HG02588 (cell line): ENCODE results near the gene MYH11.
"Not testable (repeated sequence)": the region's sequence is repeated elsewhere in the genome, so short reads cannot be mapped to it uniquely, and the experiment has no call there.

Experiments used
- ATAC-seq: cut with Tn5 transposase; IDR thresholded peaks from one replicate; pipeline ENCODE4 v1.9.1; 2021; ENCODE audit warnings: mild to moderate bottlenecking, moderate library complexity; ENCODE audit not compliant: unreplicated experiment

The MYH11 gene

DNA sequence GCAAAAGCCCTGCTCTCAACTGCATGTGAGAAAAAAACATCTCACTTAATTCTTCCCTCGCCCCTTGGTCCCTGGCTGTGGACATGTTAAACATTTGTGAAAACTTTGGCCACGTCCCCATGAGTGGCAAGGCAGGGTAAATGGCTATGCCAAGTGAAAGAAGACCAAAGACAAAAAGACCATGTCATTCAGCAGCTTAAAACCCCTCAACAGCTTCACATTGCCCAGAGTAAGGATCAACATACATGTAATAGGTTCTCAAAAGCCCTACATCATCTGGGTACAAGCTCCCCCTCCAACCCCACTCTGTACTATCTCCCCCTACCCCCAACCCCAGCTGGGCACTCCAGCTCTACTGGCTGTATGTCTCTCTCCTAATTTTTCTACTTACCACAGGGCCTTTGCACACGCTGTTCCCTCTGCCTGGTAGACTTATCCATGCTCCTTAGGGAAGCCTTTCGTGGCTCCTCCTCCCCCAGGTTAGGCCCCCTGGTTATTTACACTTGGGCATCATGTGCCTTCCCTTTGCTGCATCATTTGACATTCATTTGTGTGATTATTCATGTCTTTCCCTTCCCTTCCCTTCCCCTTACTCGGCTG is 131.1 kb downstream of the MYH11 start:
- ATAC-seq: no peak

DNA sequence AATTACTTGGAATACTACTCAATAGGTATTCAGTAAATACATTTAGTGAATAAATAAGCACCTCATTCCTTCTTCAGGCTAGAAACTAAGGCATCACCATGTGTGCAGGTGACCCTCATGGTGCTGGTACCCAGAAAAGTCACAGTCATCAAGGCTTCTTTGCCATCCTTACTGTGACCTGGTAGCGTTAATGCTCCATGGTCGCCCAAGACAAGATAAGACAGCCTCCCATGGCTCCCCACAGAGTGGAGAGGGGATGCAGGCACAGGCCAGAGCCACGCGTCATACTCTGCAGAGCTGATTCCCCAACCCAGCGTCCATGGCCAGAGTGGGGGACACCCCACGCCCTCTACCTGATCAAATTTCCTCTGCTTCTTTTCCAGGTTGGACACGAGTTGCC is 133.0 kb downstream of the MYH11 start:
- no peak for ATAC-seq

DNA sequence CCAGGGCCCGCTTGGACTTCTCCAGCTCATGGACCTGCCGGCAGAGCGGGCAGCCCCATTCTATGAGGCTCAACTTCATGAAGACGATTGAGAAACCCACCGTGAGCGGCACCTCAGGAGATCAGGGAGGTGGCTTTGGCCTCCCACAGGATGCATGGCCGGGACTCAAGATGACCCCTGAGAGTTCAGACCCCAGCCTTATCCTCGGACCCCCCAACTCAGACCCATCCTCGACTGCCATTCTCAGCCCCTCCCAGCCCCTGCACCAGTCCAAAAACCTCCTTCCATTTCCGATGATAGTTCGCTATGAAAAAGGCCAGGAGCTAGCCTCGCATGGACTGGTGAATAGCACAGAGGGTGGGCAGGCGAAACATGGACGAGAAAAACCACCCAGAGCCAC is 135.8 kb downstream of the MYH11 start:
- ATAC-seq: no peak

DNA sequence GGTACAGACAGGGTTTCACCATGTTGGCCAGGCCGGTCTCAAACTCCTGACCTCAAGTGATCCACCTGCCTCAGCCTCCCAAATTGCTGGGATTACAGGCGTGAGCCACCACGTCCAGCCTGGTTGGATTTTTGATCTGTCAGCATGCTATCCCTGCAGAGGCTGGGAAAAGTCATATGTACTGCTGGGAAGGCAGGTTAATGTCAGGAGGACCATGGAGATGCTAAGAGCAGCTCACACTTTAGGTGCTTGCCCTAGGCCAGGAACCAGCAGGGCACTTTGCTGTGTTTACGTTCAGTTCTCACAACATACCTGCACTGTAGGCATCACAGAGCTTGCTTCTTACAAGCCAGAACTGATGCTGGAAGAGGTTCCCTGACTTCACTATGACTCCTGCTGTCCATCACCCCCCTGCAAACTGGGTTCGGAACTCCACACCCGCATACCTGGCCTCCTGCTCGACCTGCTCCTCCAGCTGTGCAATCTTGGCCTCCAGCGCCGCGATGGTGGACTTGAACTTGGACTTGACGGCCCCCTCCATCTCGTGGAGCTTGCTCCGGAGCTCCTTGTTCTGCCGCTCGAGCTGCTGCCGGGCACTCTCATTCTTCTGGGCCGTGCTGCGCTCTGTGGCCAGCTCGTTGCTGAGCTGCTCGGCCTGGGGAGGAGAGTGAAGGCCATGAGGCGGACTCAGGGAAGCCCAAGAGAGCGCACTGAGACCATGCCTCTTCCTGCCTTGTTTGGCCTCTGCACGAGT is 140.0 kb downstream of the MYH11 start:
- ATAC-seq: no peak

DNA sequence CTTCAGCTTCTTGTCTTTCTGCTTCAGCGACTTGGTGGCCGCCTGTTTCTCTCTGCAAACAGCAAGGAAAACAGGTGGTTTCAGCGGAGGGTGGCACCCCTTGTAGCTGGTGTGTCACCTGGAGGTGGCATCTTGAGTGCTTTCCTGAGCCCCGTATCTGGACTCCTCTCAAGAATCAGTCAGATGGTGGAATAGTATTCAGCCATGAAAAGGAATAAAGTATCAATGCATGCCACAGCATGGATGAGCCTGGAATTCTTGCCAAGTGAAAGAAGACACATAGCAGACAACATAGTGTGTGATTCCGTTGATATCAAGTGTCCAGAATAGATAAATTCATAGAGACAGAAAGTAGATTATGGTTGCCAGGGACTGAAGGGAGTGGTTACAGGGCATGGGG is 141.6 kb downstream of the MYH11 start:
- ATAC-seq: no peak

DNA sequence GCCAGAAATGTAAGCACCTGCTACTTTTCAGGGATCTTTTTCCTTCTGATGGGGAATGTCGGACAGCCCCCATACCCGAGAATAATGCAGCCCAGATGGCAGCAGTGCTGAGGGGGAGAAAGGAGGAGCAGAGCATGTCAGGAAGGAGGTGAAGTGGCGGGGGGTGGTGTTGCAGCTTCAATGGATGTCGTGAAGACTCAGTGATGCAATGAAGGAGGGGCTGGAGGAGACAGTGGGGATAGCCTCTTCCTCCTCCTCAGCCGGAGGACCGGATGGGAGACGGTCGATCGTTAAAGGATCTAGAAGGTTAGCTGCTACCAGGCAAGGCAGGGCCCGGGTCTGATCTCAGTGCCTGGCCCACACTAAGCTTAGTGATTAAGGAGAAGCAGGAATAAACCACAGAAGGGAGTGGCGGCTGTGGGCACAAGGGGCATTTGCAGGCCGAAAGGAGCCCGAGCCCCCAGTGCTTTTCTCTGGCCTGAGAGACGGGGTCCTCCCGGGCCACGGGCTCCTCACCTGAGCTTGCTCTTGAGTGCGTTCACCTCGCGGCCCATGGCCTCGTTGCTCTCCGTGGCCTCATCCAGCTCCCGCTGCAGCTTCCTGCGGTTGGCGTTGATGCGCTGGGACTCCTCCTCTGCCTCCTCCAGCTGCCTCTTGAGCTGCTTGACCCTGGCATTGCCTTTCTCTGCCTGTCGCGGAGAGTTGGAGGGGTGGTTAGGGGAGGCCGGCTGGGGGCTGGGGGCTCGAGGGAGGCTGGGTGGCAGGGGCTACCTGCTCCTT is 142.2 kb downstream of the MYH11 start:
- no peak for ATAC-seq

DNA sequence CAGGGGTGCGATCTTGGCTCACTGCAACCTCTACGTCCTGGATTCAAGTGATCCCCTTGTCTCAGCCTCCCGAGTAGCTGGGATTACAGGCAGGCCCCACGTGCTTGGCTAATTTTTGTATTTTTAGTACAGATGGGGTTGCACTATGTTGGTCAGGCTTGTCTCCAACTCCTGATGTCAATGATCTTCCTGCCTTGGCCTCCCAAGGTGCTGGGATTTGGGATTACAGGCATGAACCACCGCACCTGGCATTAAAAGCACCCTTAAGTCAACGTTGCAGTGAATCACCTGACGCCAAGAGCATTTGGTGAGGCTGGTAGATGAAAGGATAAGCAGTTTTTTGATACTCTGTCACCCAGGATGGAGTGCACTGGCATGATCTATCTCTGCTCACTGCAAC is 147.8 kb downstream of the MYH11 start:
- no peak for ATAC-seq

DNA sequence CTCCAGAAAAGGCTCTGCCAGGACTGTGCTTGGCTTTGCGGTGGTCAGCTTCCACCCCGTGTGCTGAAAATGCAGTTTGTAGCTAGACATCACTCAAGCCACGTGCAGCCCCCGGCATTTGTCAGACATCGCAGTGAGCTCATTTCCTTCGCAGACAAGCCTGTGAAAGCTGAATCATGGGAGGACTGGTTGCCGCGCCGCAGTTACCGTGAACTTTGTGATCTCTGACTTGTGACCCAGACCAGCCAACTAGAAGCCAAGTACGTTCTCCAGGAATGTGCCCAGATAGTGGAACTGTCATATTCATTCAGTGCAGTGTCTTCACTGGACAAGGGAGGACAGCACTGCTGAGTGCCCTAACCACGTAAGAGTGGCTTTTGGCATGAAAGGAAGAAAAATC is 148.7 kb downstream of the MYH11 start:
- no peak for ATAC-seq

DNA sequence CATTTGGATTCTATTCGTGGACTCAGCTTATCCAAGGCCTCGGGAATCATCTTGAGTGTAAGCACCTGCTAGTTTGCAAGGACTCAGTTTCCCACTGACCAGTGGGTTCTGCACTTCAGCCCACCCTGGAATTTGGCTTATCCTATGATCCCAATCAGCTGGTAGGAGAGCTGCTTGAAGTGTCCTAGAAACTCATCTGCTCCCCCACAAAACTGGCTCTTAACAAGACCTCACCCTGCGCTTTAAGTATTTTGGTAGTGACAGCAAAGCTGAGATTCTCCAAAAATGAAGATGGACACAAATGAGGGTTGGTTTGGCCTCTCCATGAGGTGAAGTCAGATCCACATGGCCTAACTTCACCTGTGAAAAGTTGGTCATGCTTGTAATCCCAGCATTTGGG is 149.5 kb downstream of the MYH11 start:
- no peak for ATAC-seq

DNA sequence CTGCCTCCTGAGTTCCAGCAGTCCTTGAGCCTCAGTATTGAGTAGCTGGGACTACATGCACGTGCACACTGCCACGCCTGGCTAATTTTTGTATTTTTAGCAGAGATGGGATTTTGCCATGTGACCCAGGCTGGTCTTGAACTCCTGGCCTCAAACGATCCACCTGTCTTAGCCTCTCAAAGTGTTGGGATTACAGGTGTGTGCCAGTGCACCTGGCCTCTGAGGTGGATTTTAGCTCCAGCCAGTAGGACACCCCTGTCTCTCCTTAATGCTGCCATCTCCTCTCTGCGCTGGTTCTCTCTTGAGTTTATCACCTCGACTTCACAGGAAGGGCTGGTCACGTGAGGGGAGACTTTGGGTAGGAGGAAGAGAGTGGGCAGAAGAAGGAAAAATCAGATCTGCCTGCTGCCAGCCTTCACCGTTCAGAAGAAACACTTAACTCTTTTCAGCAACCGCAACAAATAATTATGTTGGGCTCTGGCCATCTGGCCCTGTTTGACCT is 151.7 kb downstream of the MYH11 start:
- ATAC-seq: no peak

DNA sequence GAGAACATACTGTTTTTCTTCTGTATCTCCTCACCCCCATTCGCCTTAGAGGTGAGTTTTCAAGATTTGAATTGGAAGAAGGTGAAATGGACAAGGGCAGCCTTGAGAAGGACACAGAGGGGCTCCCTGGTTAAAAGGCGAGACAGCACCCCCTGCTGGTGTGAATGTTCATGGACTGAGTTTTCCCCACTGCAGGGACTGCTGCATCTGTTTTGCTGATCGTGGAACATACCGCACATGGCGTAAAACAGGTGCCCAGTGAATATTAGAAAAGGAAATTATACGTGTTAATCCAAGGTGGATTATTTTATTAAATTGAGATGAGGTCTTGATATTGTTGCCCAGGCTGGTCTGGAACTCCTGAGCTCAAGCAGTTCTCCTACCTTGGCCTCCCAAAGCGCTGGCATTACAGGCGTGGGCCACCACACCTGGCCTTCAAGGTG is 152.3 kb downstream of the MYH11 start:
- ATAC-seq: no peak

DNA sequence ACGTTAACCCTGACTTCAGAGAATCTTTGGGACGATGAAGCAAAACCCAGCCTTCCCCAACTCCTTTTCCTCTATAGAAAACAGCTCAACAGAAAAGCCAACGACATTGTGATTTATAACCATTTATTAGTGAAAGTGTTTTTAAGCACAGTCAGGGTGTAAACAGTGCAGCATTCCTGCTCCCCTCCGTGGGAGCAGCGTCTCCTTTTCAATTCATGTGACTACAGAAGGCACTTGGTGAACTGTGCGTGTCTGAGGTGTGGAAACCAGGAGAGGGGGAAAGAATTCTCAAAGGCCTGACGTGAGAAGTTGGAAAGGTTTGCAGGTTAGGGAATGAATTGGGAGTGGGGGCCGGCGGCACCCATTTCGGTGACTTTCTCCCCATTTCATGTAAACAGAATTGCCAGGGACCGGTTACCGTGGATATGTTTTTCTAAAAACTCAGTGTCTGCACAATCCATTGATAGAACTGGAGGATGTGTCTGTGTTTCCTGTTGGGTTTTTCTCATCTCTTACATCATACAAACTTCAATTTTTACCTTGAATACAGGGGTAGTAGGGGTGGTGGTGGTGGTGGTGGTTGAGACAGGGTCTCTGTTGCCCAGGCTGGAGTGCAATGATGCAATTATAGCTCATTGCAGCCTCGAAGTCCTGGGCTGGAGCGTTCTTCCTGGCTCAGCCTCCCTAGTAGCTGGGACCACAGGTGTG is 153.6 kb downstream of the MYH11 start:
- ATAC-seq: no peak

DNA sequence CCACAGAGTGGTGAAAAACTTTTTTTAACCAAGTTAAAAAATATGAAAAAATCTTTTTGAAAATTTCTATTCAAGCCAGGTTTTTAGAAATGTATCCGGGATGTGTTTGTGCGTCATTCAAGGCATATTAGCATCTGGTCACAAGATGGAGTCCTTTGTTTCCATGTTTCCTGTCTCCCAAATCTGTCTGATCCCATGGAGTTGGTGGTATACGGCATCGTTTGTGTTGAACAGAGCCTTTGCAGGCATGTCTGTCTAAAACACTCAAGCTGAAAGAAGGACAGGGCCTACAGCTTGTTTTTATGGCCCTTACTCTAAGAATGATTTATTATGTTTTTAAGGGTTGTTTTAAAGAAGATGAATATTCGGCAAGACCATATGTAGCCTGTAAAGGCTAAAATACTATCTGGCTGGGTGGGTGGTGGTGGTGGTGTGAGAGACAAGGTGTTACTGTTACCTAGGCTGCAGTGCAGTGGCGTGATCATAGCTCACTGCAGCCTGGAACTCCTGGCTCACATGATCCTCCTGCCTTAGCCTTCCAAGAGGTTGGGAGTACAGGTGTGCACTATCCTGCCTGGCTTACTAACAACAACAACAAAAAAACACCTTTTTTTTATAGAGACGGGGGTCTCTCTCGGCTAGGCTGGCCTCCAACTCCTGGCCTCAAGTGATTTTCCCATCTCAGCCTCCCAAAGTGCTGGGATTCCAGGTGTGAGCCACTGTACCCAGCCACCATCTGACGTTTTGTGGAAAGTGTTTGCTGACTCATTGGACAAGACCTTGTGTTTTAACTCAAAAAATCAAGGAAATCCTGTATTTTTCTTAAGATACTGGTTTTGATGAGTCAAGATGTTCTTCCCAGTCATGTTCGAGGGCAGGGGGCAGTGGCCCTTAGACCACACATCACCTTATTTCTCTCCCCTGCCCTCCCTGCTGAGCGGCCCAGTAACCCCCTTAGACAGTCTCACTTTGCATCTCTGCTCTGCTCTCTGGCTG is 154.6 kb downstream of the MYH11 start:
- ATAC-seq: no peak

DNA sequence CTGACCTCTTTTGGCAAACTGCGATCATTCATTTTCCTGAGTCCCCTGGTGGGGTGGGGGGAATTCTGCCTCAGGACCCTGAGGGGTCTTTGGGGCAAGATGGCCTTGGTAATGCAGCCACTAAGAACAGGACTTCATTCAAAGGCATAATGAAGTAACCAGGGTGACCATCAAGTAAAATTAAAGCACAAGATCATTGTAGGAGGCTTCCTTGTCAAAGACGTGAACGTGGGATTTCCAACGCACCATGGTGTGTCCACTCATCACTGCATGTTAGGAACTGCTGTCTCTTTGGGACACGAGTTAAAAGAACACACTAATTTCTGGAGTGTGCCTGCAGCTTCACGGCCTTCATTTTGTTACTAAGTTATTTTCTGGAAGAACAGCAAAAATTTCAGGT is 155.5 kb downstream of the MYH11 start:
- ATAC-seq: no peak

DNA sequence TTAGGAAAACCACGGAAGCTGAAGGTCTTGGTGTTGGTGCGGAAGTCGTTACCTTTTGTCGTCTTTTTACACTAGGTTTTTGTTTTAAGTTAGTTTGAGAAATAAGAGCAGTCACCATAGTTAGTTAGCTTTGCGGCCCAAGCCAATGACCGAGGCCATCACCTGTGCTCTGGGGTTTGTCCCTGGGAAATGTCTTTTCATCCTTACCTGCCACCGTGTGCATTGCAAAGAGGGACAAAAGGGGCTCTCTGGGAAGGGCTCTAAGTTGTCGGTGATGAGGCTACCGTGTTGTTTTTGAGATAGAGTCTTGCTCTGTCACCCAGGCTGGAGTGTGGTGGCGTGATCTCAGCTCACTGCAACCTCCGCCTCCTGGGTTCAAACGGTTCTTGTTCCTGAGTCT is 157.0 kb downstream of the MYH11 start:
- ATAC-seq: no peak

DNA sequence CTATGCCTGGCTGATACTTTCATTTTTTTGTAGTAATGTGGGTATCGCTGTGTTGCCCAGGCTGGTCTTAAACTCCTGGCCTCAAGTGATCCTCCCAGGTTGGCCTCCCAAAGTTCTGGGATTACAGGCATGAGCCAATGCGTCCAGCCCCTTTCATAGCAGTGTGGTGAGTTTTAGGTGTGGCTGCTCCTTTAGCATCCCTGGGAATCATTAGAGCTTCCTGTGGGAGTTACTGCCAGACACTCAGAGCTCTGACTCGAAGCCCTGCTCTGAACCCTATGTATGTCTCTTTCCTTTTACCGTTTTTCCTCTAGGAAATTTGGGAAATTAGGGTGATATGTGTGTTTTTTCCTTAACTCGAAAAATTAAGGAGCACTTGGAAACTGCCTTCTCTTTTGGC is 162.3 kb downstream of the MYH11 start:
- ATAC-seq: no peak

DNA sequence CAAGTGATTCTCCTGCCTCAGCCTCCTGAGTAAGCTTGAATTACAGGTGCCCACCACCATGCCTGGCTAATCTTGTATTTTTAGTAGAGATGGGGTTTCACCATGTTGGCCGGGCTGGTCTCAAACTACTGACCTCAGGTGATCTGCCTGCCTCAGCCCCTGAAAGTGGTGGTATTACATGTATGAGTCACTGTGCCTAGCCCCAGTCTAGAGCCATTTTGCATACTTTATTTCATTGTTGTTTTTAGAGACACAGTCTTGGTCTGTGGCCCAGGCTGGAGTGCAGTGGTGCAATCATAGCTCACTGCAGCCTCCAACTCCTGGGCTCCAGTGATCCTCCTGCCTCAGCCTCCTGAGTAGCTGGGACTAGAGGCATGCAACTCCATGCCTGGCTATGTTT is 164.3 kb downstream of the MYH11 start:
- ATAC-seq: not testable (repeated sequence)

DNA sequence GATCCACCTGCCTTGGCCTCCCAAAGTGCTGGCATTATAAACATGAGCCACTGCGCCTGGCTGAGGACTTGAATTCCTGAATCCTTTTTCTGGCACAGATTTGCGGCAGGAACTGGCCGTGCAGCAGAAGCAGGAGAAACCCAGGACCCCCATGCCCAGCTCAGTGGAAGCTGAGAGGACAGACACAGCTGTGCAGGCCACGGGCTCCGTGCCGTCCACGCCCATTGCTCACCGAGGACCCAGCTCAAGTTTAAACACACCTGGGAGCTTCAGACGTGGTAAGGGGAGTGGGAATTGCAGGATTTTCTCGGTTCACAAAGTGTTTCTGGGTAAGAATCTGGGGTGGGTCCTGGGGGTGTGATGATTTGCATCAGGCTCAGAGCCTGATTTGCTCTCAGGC is 165.8 kb downstream of the MYH11 start:
- ATAC-seq: no peak

DNA sequence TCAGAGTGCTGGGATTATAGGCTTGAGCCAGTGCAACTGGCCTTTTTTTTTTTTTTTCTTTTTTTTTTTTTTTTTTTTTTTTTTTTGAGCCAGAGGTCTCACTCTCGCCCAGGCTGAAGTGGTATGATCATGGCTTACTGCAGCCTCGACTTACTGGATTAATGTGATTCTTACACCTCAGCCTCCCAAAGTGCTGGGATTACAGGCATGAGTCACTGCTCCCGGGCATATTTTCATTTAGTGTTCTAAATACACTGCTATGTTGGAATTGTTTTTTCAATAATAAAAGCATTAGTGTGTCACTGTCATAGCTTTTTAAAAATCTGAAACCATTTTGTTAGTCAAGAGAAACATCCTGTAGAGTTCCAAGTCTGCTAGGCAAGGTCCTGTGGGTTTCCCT is 166.5 kb downstream of the MYH11 start:
- no peak for ATAC-seq

DNA sequence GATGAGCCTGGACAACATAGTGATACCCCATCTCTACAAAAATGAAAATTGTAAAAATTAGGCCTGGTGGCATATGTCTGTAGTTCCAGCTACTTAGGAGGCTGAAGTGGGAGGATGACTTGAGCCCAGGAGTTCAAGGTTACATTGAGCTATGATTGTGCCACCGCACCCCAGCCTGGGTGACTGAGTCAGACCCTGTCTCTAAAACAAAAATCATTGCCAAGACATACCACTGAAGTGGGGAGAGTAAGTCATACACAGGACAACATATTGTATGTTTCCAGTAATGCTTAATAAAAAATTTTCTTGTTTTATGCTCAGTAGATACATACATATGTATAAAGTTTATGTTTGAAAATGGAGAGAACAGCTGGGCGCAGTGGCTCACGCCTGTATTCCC is 167.5 kb downstream of the MYH11 start:
- no peak for ATAC-seq
